Measurements from ENCODE around the gene ADCY5.

Gene ADCY5

GRCh38 chr3:123429362-123430125 lies 19.3 kb downstream of the ADCY5 start:
- DNase-seq (ENCODE audit: low read depth in 2 of 2) = no peak

- no peak for DNase-seq (ENCODE audit: low read depth in 2 of 2)
These were observed 23.7 kb downstream of the ADCY5 start for GRCh38 chr3:123424999-123425712.

GRCh38 chr3:123424321-123424998 lies 24.4 kb downstream of the ADCY5 start:
- DNase-seq (ENCODE audit: low read depth in 2 of 2) = no peak

GRCh38 chr3:123423806-123424205 lies 25.1 kb downstream of the ADCY5 start:
- DNase-seq (ENCODE audit: low read depth in 2 of 2) = no peak

DNA sequence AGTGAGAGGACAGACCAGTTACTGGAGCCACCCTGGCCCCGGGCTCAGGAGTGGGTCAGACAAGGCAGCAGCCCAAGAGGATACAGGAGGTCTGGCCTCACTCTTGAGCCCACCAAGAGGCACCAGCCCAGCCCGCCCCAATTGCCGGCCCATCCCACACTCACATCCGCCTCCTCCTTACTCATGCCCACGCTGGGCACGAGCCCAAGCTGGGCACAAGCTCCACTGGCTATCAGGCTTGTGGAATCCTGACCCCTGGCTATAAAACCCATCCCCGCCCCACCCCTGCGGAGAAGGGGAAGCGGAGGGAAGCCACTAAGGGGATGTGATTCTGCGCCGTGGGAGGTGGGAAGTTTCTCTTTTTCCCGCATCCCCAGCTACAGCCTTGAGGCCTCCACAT lies 25.9 kb downstream of the ADCY5 start:
- DNase-seq (ENCODE audit: low read depth in 2 of 2) = no peak

DNA sequence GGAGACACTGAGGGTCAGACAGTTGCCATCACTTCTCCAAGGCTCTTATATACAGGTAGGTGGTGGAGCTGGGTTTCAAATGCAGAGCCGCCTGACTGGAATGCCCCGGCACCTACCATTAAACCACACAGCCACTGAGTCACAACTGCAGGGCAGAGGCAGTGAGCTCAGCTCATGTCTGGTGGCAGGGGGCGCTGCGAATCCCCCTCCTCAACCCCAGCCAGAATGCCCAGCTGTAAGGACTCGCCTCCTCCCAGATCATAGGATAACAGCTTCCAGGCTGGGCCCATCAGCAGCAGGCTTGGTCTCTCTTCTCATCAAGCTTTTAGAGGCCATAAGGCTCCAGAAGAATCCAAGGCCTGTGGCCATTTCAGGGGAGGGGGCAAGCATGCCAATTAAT lies 26.4 kb downstream of the ADCY5 start:
- no peak for DNase-seq (ENCODE audit: low read depth in 2 of 2)

GRCh38 chr3:123421353-123422174 lies 27.3 kb downstream of the ADCY5 start:
- no peak for DNase-seq (ENCODE audit: low read depth in 2 of 2)

GRCh38 chr3:123420416-123420968 lies 28.4 kb downstream of the ADCY5 start:
- no peak for DNase-seq (ENCODE audit: low read depth in 2 of 2)

- no peak for DNase-seq (ENCODE audit: low read depth in 2 of 2)
These were observed 29.0 kb downstream of the ADCY5 start for GRCh38 chr3:123419850-123420297.

- no peak for DNase-seq (ENCODE audit: low read depth in 2 of 2)
These were observed 29.6 kb downstream of the ADCY5 start for GRCh38 chr3:123419181-123419849.

- DNase-seq (ENCODE audit: low read depth in 2 of 2) = no peak
These were observed 32.2 kb downstream of the ADCY5 start for GRCh38 chr3:123416647-123417046.

DNA sequence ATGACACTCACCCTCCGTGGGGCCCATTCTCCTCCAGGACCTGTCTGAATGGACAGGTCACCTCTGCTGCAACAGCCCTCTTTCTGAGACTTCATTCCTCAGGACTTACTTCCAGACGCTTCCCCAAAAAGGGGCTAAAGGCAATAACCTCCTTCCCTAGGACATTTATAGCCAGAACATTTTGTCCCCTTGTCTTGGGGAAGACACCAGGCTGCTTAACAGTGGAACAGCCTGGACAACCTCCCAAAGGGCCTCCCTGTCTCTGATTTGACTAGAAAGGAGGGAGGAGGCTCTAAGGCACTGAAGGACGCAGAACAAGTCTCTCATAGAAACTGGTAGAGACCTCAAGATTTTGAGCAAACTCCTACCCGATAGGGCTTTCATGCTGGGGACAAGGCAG lies 32.7 kb downstream of the ADCY5 start:
- no peak for DNase-seq (ENCODE audit: low read depth in 2 of 2)

GRCh38 chr3:123414973-123415775 lies 33.7 kb downstream of the ADCY5 start:
- no peak for DNase-seq (ENCODE audit: low read depth in 2 of 2)

DNA sequence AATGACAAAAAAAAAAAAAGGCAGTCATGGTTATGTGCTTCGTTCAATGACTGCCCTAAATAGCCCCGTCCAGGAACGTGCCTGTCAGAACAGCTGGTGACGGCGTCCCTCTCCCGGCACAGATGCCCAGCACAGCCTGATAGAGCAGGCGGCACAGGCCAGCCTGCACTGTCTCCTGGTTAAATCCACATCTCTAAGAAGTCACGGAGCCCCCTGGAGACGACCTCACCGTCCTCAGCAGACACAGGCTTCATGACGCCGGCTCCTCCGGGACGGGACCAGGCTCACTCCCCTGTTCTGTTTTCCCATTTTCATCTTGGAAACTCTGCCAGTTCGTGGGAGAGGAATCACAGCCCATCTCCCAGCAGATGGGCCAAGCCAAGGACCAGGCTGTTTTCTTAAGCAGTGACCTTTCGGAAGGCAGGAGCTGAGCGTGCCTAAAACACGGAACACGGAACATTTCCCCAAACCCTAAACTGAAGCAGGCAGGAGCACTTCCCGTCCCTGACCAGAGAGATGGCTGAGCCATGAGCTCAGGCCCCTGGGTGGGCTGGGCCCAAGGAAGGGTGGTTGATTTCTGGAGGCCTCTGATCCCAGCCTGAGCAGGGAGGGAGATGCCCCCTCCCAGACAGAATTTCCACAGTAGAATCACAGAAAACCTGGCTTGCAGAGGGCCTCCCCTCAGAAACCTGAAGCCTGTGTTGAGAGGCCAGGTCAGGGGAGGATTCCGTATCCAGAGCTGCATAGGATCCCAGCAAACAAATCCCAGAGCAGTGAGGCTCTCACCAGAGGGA lies 35.9 kb downstream of the ADCY5 start:
- DNase-seq (ENCODE audit: low read depth in 2 of 2) = no peak

GRCh38 chr3:123412076-123412475 lies 36.8 kb downstream of the ADCY5 start:
- DNase-seq (ENCODE audit: low read depth in 2 of 2) = no peak

GRCh38 chr3:123411340-123412040 lies 37.4 kb downstream of the ADCY5 start:
- no peak for DNase-seq (ENCODE audit: low read depth in 2 of 2)

GRCh38 chr3:123410149-123410515 lies 38.8 kb downstream of the ADCY5 start:
- no peak for DNase-seq (ENCODE audit: low read depth in 2 of 2)

DNA sequence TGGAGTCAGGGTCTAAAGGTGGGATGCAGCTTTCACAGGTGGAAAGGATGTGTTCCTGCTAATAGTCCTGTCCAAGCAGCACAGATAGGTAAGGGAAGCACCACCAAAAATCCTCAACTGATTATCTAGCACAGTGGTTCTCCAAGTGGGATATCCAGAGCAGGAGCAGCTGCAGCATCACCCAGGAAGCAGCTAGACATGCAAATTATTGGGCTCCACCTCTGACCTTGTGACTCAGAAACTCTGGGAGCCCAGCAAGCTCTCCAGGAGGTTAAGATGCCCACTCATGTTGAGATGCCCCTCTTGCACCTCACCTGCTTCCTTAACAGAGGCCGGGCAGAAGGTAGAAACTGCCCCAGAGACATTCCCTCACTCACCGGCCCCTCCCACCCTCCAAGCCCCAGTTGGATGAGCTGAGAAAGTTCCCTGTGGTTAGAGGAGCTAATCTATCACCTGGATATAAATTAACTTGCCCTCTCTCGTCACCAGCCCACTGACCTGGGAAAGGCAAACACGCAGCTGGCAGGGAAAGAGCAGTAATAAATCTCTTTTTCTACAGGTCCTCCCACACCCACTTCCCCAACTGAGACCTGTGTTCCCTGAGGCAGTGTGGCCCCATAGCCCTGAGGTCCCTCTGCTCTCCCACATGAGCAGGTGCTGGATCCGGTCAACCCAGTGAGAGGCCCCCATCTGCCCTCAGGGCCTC lies 39.3 kb downstream of the ADCY5 start:
- no peak for DNase-seq (ENCODE audit: low read depth in 2 of 2)
